C4-2B (cell line): ENCODE results near the gene FBLIM1.

ENCODE experiments used
- CTCF ChIP-seq: fragments of 450-650 bp; conservative IDR thresholded peaks from 2 replicates; pipeline ENCODE4 v1.5.1; 2017; ENCODE audit warnings: mild to moderate bottlenecking
- ZFX ChIP-seq: fragments of 450-650 bp; IDR thresholded peaks from 2 replicates; pipeline ENCODE4 v1.6.1; 2017

GRCh38 chr1:15722411-15722810 lies 36.2 kb upstream of the FBLIM1 start:
- TF ChIP-seq CTCF (no peak), ZFX (no peak)
